Cardiac fibroblast (primary cell): ENCODE results near the gene C5orf15.

ENCODE experiments used
- DNase-seq, 2 donors: peaks; one replicate each; pipeline versions ENCODE4 v3.0.0 to v3.0.0-alpha.2; 2010; ENCODE audit warnings: low read depth in 2 of 2
- H3K4me3 ChIP-seq, 2 donors: replicated peaks in 1 of 2; 1 replicate in 1 of 2; 2 replicates in 1 of 2; pipeline ENCODE4 v1.5.1; 2011; ENCODE audit warnings: low read depth in 2 of 2, low read length in 2 of 2, mild to moderate bottlenecking in 2 of 2, moderate library complexity in 1 of 2
- CTCF ChIP-seq: IDR thresholded peaks from one replicate; pipeline ENCODE4 v1.5.1; 2011; ENCODE audit warnings: low read depth, mild to moderate bottlenecking, low read length, inconsistent platforms

C5orf15 gene

GRCh38 chr5:133932441-133933168 is 35.8 kb downstream of the C5orf15 start:
- DNase-seq: no peak

GRCh38 chr5:133931546-133931945 is 36.9 kb downstream of the C5orf15 start:
- H3K4me3 ChIP-seq: no peak overlapping the region
- TF ChIP-seq CTCF: no peak
- no peak for DNase-seq

More at GRCh38 chr5:133932441-133933168, 35.8 kb downstream of the C5orf15 start:
- no peak for TF ChIP-seq CTCF
- H3K4me3 ChIP-seq: no peak overlapping the region

- no peak overlapping the region for H3K4me3 ChIP-seq
- TF ChIP-seq CTCF: no peak
- no peak for DNase-seq
These were observed 37.7 kb downstream of the C5orf15 start for GRCh38 chr5:133930813-133931090.

GRCh38 chr5:133930061-133930812 is 38.2 kb downstream of the C5orf15 start:
- TF ChIP-seq CTCF: no peak
- peak; percentile 53 to 58 for DNase-seq
- no peak overlapping the region for H3K4me3 ChIP-seq

GRCh38 chr5:133928587-133929393 is 39.6 kb downstream of the C5orf15 start:
- TF ChIP-seq CTCF: no peak
- DNase-seq: no peak
- no peak overlapping the region for H3K4me3 ChIP-seq

- peak in 1 of 2 donors; percentile 48 for DNase-seq
- no peak for TF ChIP-seq CTCF
- no peak overlapping the region for H3K4me3 ChIP-seq
These were observed 40.9 kb downstream of the C5orf15 start for GRCh38 chr5:133927300-133928180.
